ENCODE data around the gene ZNRF2.
A peak's percentile ranks its signal among the peaks of the same experiment; 100 is the strongest.

The ZNRF2 gene

GRCh38 chr7:30284298-30285066 lies at the start of gene ZNRF2:
Gene ZNRF2, plus strand, starts transcription at chr7:30284597. Its CDS starts 761 bp downstream, at chr7:30285358.
- no peaks in the 10 kb centered on the region for H3K36me3 ChIP-seq (ENCODE audit: control insufficient read depth in 5 of 5, insufficient read depth in 5 of 5, low read length in 5 of 5)
- H3K27me3 ChIP-seq (ENCODE audit: control insufficient read depth in 5 of 5, insufficient read depth in 4 of 5, low read length in 5 of 5), result no peaks in the 10 kb centered on the region
- H3K9ac ChIP-seq (ENCODE audit: low read length in 5 of 5), result peak within 1 kb of the TSS in 4 of 5 donors; percentile 53 to 88 (median 82)
- H3K9me3 ChIP-seq (ENCODE audit: control insufficient read depth in 5 of 5, low read length in 5 of 5), result no peaks in the 10 kb centered on the region
- H3K4me3 ChIP-seq (ENCODE audit: low read depth in 1 of 5, low read length in 5 of 5), result peak within 1 kb of the TSS; percentile 69 to 94 (median 84)
- H3K27ac ChIP-seq (ENCODE audit: low read depth, low read length), result peak within 1 kb of the TSS; percentile 80
- peaks cover 0 to 20% (median 14%) of the 10 kb centered on the region in 5 donors for H3K4me1 ChIP-seq (ENCODE audit: control insufficient read depth in 5 of 5, insufficient read depth in 5 of 5, low read length in 5 of 5)

- H3K4me3 ChIP-seq (ENCODE audit: low read depth in 1 of 5, low read length in 5 of 5), result no peak overlapping the region
- no peaks in the 10 kb centered on the region for H3K27me3 ChIP-seq (ENCODE audit: control insufficient read depth in 5 of 5, insufficient read depth in 4 of 5, low read length in 5 of 5)
- no peaks in the 10 kb centered on the region for H3K9me3 ChIP-seq (ENCODE audit: control insufficient read depth in 5 of 5, low read length in 5 of 5)
- H3K36me3 ChIP-seq (ENCODE audit: control insufficient read depth in 5 of 5, insufficient read depth in 5 of 5, low read length in 5 of 5), result no peaks in the 10 kb centered on the region
- H3K27ac ChIP-seq (ENCODE audit: low read depth, low read length), result no peak overlapping the region
- no peak overlapping the region for H3K9ac ChIP-seq (ENCODE audit: low read length in 5 of 5)
- peaks cover 0 to 13% (median 7%) of the 10 kb centered on the region in 5 donors for H3K4me1 ChIP-seq (ENCODE audit: control insufficient read depth in 5 of 5, insufficient read depth in 5 of 5, low read length in 5 of 5)
Measured at GRCh38 chr7:30237271-30237695, 47.1 kb upstream of the ZNRF2 start.

- peaks cover 0 to 13% (median 7%) of the 10 kb centered on the region in 5 donors for H3K4me1 ChIP-seq (ENCODE audit: control insufficient read depth in 5 of 5, insufficient read depth in 5 of 5, low read length in 5 of 5)
- no peaks in the 10 kb centered on the region for H3K27me3 ChIP-seq (ENCODE audit: control insufficient read depth in 5 of 5, insufficient read depth in 4 of 5, low read length in 5 of 5)
- no peaks in the 10 kb centered on the region for H3K9me3 ChIP-seq (ENCODE audit: control insufficient read depth in 5 of 5, low read length in 5 of 5)
- H3K36me3 ChIP-seq (ENCODE audit: control insufficient read depth in 5 of 5, insufficient read depth in 5 of 5, low read length in 5 of 5), result no peaks in the 10 kb centered on the region
- no peak overlapping the region for H3K9ac ChIP-seq (ENCODE audit: low read length in 5 of 5)
- no peak overlapping the region for H3K4me3 ChIP-seq (ENCODE audit: low read depth in 1 of 5, low read length in 5 of 5)
- H3K27ac ChIP-seq (ENCODE audit: low read depth, low read length), result no peak overlapping the region
Measured at GRCh38 chr7:30238721-30239441, 45.5 kb upstream of the ZNRF2 start.

- H3K36me3 ChIP-seq (ENCODE audit: control insufficient read depth in 5 of 5, insufficient read depth in 5 of 5, low read length in 5 of 5), result no peaks in the 10 kb centered on the region
- H3K9ac ChIP-seq (ENCODE audit: low read length in 5 of 5), result no peak overlapping the region
- no peak overlapping the region for H3K4me3 ChIP-seq (ENCODE audit: low read depth in 1 of 5, low read length in 5 of 5)
- no peak overlapping the region for H3K27ac ChIP-seq (ENCODE audit: low read depth, low read length)
- H3K27me3 ChIP-seq (ENCODE audit: control insufficient read depth in 5 of 5, insufficient read depth in 4 of 5, low read length in 5 of 5), result no peaks in the 10 kb centered on the region
- no peaks in the 10 kb centered on the region for H3K9me3 ChIP-seq (ENCODE audit: control insufficient read depth in 5 of 5, low read length in 5 of 5)
- H3K4me1 ChIP-seq (ENCODE audit: control insufficient read depth in 5 of 5, insufficient read depth in 5 of 5, low read length in 5 of 5), result peaks cover 0 to 13% (median 7%) of the 10 kb centered on the region in 5 donors
Measured at GRCh38 chr7:30240106-30240800, 44.1 kb upstream of the ZNRF2 start.

GRCh38 chr7:30241767-30242166 lies 42.6 kb upstream of the ZNRF2 start:
- no peaks in the 10 kb centered on the region for H3K9me3 ChIP-seq (ENCODE audit: control insufficient read depth in 5 of 5, low read length in 5 of 5)
- H3K9ac ChIP-seq (ENCODE audit: low read length in 5 of 5), result no peak overlapping the region
- H3K36me3 ChIP-seq (ENCODE audit: control insufficient read depth in 5 of 5, insufficient read depth in 5 of 5, low read length in 5 of 5), result no peaks in the 10 kb centered on the region
- no peaks in the 10 kb centered on the region for H3K27me3 ChIP-seq (ENCODE audit: control insufficient read depth in 5 of 5, insufficient read depth in 4 of 5, low read length in 5 of 5)
- no peak overlapping the region for H3K27ac ChIP-seq (ENCODE audit: low read depth, low read length)
- H3K4me3 ChIP-seq (ENCODE audit: low read depth in 1 of 5, low read length in 5 of 5), result no peak overlapping the region
- H3K4me1 ChIP-seq (ENCODE audit: control insufficient read depth in 5 of 5, insufficient read depth in 5 of 5, low read length in 5 of 5), result peaks cover 0 to 13% (median 7%) of the 10 kb centered on the region in 5 donors

GRCh38 chr7:30244340-30244739 lies 40.1 kb upstream of the ZNRF2 start:
- Histone ChIP-seq H3K27me3 (ENCODE audit: control insufficient read depth in 5 of 5, insufficient read depth in 4 of 5, low read length in 5 of 5) (no peaks in the 10 kb centered on the region), H3K4me1 (ENCODE audit: control insufficient read depth in 5 of 5, insufficient read depth in 5 of 5, low read length in 5 of 5) (peaks cover 0 to 3% (median 2%) of the 10 kb centered on the region in 5 donors), H3K27ac (ENCODE audit: low read depth, low read length) (no peak overlapping the region), H3K36me3 (ENCODE audit: control insufficient read depth in 5 of 5, insufficient read depth in 5 of 5, low read length in 5 of 5) (no peaks in the 10 kb centered on the region), H3K4me3 (ENCODE audit: low read depth in 1 of 5, low read length in 5 of 5) (no peak overlapping the region), H3K9me3 (ENCODE audit: control insufficient read depth in 5 of 5, low read length in 5 of 5) (no peaks in the 10 kb centered on the region), H3K9ac (ENCODE audit: low read length in 5 of 5) (no peak overlapping the region)

- H3K4me1 ChIP-seq (ENCODE audit: control insufficient read depth in 5 of 5, insufficient read depth in 5 of 5, low read length in 5 of 5), result peaks cover 0 to 3% (median 0%) of the 10 kb centered on the region in 5 donors
- H3K9ac ChIP-seq (ENCODE audit: low read length in 5 of 5), result no peak overlapping the region
- H3K27ac ChIP-seq (ENCODE audit: low read depth, low read length), result no peak overlapping the region
- no peaks in the 10 kb centered on the region for H3K27me3 ChIP-seq (ENCODE audit: control insufficient read depth in 5 of 5, insufficient read depth in 4 of 5, low read length in 5 of 5)
- no peak overlapping the region for H3K4me3 ChIP-seq (ENCODE audit: low read depth in 1 of 5, low read length in 5 of 5)
- no peaks in the 10 kb centered on the region for H3K9me3 ChIP-seq (ENCODE audit: control insufficient read depth in 5 of 5, low read length in 5 of 5)
- H3K36me3 ChIP-seq (ENCODE audit: control insufficient read depth in 5 of 5, insufficient read depth in 5 of 5, low read length in 5 of 5), result no peaks in the 10 kb centered on the region
Measured at GRCh38 chr7:30245913-30246312, 38.5 kb upstream of the ZNRF2 start.

- H3K27me3 ChIP-seq (ENCODE audit: control insufficient read depth in 5 of 5, insufficient read depth in 4 of 5, low read length in 5 of 5), result no peaks in the 10 kb centered on the region
- no peaks in the 10 kb centered on the region for H3K36me3 ChIP-seq (ENCODE audit: control insufficient read depth in 5 of 5, insufficient read depth in 5 of 5, low read length in 5 of 5)
- no peak overlapping the region for H3K4me3 ChIP-seq (ENCODE audit: low read depth in 1 of 5, low read length in 5 of 5)
- peaks cover 0 to 3% (median 0%) of the 10 kb centered on the region in 5 donors for H3K4me1 ChIP-seq (ENCODE audit: control insufficient read depth in 5 of 5, insufficient read depth in 5 of 5, low read length in 5 of 5)
- H3K9me3 ChIP-seq (ENCODE audit: control insufficient read depth in 5 of 5, low read length in 5 of 5), result no peaks in the 10 kb centered on the region
- H3K27ac ChIP-seq (ENCODE audit: low read depth, low read length), result no peak overlapping the region
- no peak overlapping the region for H3K9ac ChIP-seq (ENCODE audit: low read length in 5 of 5)
Measured at GRCh38 chr7:30246392-30246791, 38.0 kb upstream of the ZNRF2 start.

GRCh38 chr7:30247541-30248401 lies 36.6 kb upstream of the ZNRF2 start:
- no peak overlapping the region for H3K4me3 ChIP-seq (ENCODE audit: low read depth in 1 of 5, low read length in 5 of 5)
- H3K27me3 ChIP-seq (ENCODE audit: control insufficient read depth in 5 of 5, insufficient read depth in 4 of 5, low read length in 5 of 5), result no peaks in the 10 kb centered on the region
- peaks cover 0 to 3% (median 2%) of the 10 kb centered on the region in 5 donors for H3K4me1 ChIP-seq (ENCODE audit: control insufficient read depth in 5 of 5, insufficient read depth in 5 of 5, low read length in 5 of 5)
- H3K9ac ChIP-seq (ENCODE audit: low read length in 5 of 5), result no peak overlapping the region
- H3K9me3 ChIP-seq (ENCODE audit: control insufficient read depth in 5 of 5, low read length in 5 of 5), result no peaks in the 10 kb centered on the region
- no peak overlapping the region for H3K27ac ChIP-seq (ENCODE audit: low read depth, low read length)
- no peaks in the 10 kb centered on the region for H3K36me3 ChIP-seq (ENCODE audit: control insufficient read depth in 5 of 5, insufficient read depth in 5 of 5, low read length in 5 of 5)

Measured in subcutaneous abdominal adipose tissue (tissue), 5 donors.